Measurements from ENCODE around the gene CTF1.

GRCh38 chr16:30907064-30907463 lies 10.7 kb downstream of the CTF1 start:
- TF ChIP-seq CTCF (IDR thresholded peaks at IDR 0.05) (no peak), POLR2A (IDR thresholded peaks at IDR 0.05) (no peak)

All from tibial nerve (tissue), 3 donors.